Activated CD8-positive, alpha-beta memory T cell treated with anti-CD3 and anti-CD28 coated beads for 4 hours (primary cell): Measurements from ENCODE around the gene RAB40C.

Source experiments
- DNase-seq, 2 donors: peaks; one replicate each; pipeline ENCODE4 v3.0.0-alpha.2; 2020; ENCODE audit warnings: low read depth in 2 of 2

Gene RAB40C

GRCh38 chr16:631808-632358 lies 42.0 kb downstream of the RAB40C start:
- DNase-seq: no peak

- no peak for DNase-seq
Measured at GRCh38 chr16:632486-633335, 42.8 kb downstream of the RAB40C start.

- no peak for DNase-seq
Measured at GRCh38 chr16:633336-634050, 43.6 kb downstream of the RAB40C start.

GRCh38 chr16:634051-634670 lies 44.3 kb downstream of the RAB40C start:
- no peak for DNase-seq

- DNase-seq: no peak
Measured at GRCh38 chr16:634996-635395, 45.1 kb downstream of the RAB40C start.

GRCh38 chr16:635573-636205 lies 45.8 kb downstream of the RAB40C start:
- no peak for DNase-seq

- DNase-seq: peak; percentile 84 to 85
Measured at GRCh38 chr16:636206-637080, 46.6 kb downstream of the RAB40C start, which contains the start of gene METTL26. TSS of gene METTL26 (minus strand) at chr16:636305. CDS start at chr16:636290, 15 bp downstream.

- peak; percentile 72 to 80 for DNase-seq
Measured at GRCh38 chr16:637081-638018, 47.5 kb downstream of the RAB40C start.

GRCh38 chr16:638034-638543 lies 48.2 kb downstream of the RAB40C start:
- DNase-seq: no peak

- DNase-seq: no peak
Measured at GRCh38 chr16:638836-639235, 49.0 kb downstream of the RAB40C start.

GRCh38 chr16:640614-641013 lies 50.7 kb downstream of the RAB40C start:
- no peak for DNase-seq

GRCh38 chr16:641326-642188 lies 51.7 kb downstream of the RAB40C start, which contains the start of gene MCRIP2:
TSS of gene MCRIP2 (plus strand) at chr16:641828. CDS start at chr16:641992, 164 bp downstream.
- peak in 1 of 2 donors; percentile 44 for DNase-seq

GRCh38 chr16:642189-643049 lies 52.6 kb downstream of the RAB40C start:
- no peak for DNase-seq

- DNase-seq: no peak
Measured at GRCh38 chr16:643050-643368, 53.1 kb downstream of the RAB40C start.

- DNase-seq: no peak
Measured at GRCh38 chr16:644556-644955, 54.7 kb downstream of the RAB40C start.

- DNase-seq: no peak
Measured at GRCh38 chr16:645852-646678, 56.2 kb downstream of the RAB40C start.
